SK-N-DZ (cell line): Measurements from ENCODE around the gene HAO2. TPM values are rescaled to one million over a fixed set of nuclear protein-coding genes. Genes with fewer than 3 reads are reported as not detected.
"Not testable (repeated sequence)": the region's sequence is repeated elsewhere in the genome, so short reads cannot be mapped to it uniquely, and the experiment has no call there.

Experiments
- DNase-seq: peaks from one replicate; pipeline ENCODE4 v3.0.0-alpha.2; 2015; ENCODE audit warnings: low spot score
- polyA plus RNA-seq, 2 experiments: library from polyadenylated mRNA; depleted of rRNA; stranded (reverse); fragments of >200 nt; gene quantifications; 2 replicates each; pipeline ENCODE4 v1.2.3, GENCODE V29; 2014

Gene HAO2
- polyA plus RNA-seq (2014; cell fraction: cytosol; rRNA removed) = not detected in 2 replicates
- polyA plus RNA-seq (2014; cell fraction: nucleus; rRNA removed) = not detected in 2 replicates

- no peak for DNase-seq
Observed at GRCh38 chr1:119368554-119368953, at the start of gene HAO2. TSS of gene HAO2 (plus strand) at chr1:119368785. CDS start at chr1:119381086, 12,301 bp downstream.

DNA sequence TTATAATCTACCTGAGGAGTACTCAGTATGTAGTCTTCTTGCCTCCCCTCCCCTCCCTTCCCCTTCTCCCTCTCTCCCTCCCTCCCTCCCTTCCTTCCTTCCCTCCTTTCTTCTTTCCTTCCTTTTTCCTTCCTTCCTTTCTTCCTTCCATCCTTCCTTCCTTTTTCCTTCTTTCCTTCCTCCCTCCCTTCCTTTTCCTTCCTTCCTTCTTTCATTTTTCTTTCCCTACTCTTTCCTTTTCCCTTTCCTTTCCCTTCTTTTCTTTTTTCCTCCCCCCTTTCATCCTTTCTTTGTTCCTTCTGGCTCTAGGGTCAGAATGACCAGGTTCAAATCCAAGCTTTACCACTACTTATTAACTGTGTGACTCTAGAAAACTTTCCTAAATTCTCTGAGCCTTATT is 48.5 kb upstream of the HAO2 start:
- DNase-seq = no peak

GRCh38 chr1:119321666-119322419 is 46.7 kb upstream of the HAO2 start:
- no peak for DNase-seq

DNA sequence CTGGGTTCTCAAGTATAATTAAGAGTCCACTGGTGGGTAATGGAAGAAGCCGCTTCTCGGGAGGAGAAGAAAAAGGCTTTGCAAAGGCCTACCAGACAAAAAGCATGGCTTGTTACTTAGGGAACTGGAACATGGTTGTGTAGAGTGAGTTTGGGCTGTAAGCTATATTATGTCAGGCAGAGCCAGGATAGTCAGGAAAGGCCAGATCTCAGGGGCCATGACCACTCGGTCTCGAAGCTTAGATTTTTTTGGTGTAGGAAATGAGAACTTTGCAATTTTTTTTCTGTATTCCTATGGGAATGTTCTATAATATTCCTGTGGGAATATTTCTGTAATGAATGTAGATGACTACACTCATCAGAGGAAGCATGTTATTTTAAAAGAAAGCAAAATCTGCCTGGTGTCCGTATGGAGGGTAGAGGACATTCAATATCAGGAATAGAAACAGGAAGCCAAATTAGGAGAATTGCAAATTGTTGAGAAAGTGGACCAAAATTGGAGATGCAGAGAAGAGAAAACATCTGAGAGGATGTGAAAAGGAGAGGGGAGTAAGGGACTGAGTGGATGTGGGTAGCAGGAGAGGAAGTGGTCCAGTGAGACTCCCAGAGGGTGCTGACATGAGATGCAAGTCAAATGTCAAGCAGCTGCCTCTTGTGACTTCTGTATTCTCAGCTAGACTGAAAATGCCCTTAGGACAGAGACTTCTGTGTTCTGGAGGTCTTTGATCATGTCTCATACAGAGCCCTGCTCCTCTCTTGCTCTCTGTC is 45.2 kb upstream of the HAO2 start:
- DNase-seq = no peak

- no peak for DNase-seq
Observed at GRCh38 chr1:119324198-119324597, 44.4 kb upstream of the HAO2 start.

DNA sequence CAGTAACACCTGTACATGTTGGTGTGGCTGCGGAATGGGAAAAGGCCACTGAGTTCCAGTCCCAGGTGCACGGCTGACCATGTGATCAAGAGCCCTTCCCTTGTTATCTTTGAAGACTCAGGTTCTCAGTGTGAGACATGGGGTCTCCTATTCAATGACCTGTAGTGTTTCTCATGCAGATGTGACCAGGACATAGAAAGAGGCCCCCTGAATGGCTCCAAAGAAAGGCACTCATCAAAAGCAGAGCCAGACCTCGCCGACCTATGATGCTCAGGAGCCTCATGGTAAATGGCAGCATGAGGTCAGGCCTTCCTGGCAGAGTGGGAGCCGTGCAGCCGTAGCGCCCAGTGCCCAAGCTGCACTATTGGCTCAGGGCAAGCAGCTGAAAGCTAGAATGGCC is 42.3 kb upstream of the HAO2 start:
- DNase-seq = no peak

GRCh38 chr1:119327094-119327449 is 41.5 kb upstream of the HAO2 start:
- DNase-seq = no peak

GRCh38 chr1:119327450-119328155 is 41.0 kb upstream of the HAO2 start:
- peak; percentile 41 for DNase-seq

- no peak for DNase-seq
Observed at GRCh38 chr1:119329541-119330461, 38.8 kb upstream of the HAO2 start.

DNA sequence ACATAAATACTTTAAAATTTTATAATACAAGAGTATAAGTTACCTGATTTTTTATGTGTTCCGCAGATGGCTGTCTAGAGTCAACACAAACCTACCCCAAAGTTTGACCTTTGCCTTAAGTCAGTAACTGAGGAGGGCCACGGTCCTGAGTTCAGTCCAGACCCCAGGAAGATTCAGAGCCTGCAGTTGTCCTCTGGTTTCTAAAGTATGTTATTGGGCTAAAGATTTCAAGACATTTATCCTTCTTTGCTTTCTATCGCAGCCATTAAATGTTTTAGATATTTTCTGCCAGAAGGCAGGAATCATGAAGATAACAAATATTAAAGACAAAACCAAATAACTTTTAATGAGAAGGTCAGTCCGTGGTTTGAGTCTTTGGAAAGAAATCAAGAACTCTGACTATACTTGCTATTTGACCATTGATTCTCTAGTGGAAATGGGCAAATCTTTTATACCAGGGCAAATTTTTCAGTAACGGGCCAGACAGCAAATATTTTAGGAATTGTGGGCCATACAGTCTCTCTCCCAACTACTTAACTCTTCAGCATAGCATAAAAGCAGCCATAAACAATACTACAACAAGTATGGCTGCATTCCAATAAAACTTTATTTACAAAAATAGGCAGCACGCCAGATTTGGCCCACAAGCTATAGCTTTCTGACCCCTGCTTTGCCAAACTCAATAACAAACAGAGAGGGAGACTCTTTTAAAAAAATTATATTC is 38.0 kb upstream of the HAO2 start:
- DNase-seq = no peak

GRCh38 chr1:119331190-119331515 is 37.4 kb upstream of the HAO2 start:
- no peak for DNase-seq

GRCh38 chr1:119331915-119332314 is 36.7 kb upstream of the HAO2 start:
- DNase-seq = no peak

GRCh38 chr1:119332622-119333021 is 36.0 kb upstream of the HAO2 start:
- no peak for DNase-seq

- no peak for DNase-seq
Observed at GRCh38 chr1:119333163-119333896, 35.3 kb upstream of the HAO2 start.

DNA sequence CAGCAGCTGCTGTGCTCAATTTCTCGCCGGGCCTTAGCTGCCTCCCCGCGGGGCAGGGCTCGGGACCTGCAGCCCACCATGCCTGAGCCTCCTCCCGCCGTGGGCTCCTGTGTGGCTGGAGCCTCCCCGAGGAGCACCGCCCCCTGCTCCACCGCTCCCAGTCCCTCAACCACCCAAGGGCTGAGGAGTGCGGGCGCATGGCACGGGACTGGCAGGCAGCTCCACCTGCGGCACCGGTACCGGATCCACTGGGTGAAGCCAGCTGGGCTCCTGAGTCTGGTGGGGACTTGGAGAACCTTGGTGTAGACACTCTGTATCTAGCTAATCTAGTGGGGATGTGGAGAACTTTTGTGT is 34.7 kb upstream of the HAO2 start:
- not testable (repeated sequence) for DNase-seq

DNA sequence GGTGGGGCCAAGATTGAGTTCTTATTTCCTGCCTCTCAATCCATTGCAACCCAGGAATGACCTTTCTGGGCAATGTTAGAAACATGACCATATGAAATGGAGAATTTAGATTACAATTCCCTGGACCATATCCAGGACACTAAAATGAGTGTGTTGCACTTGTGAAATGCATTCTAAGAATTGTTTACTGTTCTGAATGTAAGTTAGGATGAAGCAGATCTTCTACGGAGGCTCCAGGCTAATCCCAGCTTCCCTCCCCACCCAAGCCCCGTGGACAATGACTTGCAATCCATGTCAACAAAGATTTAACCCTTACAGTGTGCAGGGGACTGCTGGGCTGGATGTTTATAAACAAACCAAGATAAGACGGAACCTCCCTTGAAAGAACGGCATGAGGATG is 31.7 kb upstream of the HAO2 start:
- no peak for DNase-seq

DNA sequence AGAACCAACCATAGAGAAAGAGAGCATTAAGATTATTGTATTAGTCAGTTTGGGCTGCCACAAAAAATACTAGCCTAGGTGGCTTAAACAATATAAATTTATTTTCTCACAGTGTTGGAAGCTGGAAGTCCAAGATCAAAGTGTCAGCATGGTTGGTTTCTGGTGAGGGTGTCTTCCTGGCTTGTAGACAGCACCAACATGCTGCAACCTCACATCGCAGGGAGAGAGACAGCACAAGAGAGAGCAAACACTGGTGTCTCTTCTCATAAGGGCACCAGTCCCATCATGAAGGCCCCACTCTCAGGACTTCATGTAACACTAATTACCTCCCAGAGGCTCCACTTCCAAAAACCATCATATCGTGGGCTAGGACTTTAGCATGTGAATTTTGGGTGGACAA is 30.6 kb upstream of the HAO2 start:
- DNase-seq = no peak

DNA sequence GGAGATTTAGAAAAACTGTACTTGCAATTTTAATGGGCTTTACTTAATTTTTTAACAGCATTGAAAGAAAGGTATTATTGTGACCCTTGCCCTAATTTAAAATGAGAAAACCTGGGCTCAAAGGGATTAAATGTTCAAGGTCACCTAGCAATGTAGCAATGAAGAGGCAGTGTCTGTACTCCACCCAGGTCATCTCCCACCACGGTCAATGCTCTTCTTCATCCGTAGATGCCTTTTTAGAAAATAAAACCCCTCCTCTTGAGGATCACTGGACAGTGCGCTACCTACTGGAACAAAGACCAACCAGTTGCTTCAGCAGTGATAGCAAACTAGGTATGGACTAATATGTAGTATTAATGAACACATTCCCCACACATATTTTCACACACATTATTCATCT is 29.8 kb upstream of the HAO2 start:
- DNase-seq = no peak

GRCh38 chr1:119340861-119341261 is 27.7 kb upstream of the HAO2 start:
- DNase-seq = no peak

DNA sequence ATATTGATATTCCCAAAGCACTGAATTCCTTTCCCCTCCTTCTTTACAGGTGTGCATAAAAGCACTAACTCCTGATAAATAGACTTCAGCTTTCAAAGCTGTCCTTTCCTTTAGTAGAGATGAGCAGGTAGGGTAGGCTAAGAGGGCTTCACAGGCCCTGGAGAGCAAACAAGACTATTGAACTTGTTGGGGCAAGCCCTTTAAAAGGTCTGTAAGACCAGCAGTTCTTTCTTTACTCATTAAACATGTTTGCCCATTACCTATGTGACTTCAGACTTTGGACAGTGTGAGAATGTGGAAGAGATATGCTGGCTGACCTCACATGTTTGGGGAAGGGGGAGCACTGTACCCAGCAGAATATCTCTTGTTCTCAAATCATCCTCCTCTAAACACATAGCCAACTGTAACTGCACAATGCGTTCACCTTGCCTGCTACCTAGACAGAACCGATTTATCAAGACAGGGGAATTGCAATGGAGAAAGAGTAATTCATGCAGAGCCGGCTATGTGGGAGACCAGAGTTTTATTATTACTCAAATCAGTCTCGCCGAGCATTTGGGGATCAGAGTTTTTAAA is 27.1 kb upstream of the HAO2 start:
- DNase-seq = no peak
